Mucosa of stomach (tissue), 1 donor: ENCODE results near the gene RET.

Experiments used
- H3K27me3 ChIP-seq: one replicate; pipeline ENCODE4 v1.7.0; 2013; ENCODE audit warnings: mild to moderate bottlenecking, low read length; ENCODE audit not compliant: control insufficient read depth, insufficient read depth
- H3K36me3 ChIP-seq: one replicate; pipeline ENCODE4 v1.7.0; 2013; ENCODE audit warnings: low read length; ENCODE audit not compliant: control insufficient read depth, insufficient read depth
- H3K4me1 ChIP-seq: one replicate; pipeline ENCODE4 v1.7.0; 2013; ENCODE audit warnings: mild to moderate bottlenecking, low read length; ENCODE audit not compliant: control insufficient read depth, insufficient read depth
- H3K4me3 ChIP-seq: one replicate; pipeline ENCODE4 v1.7.0; 2013; ENCODE audit warnings: low read length
- H3K9ac ChIP-seq: one replicate; pipeline ENCODE4 v1.7.0; 2013; ENCODE audit warnings: mild to moderate bottlenecking, low read length, moderate library complexity
- H3K9me3 ChIP-seq: one replicate; pipeline ENCODE4 v1.7.0; 2013; ENCODE audit warnings: mild to moderate bottlenecking, low read length, moderate library complexity; ENCODE audit not compliant: control insufficient read depth
- donor health status: Pancreatic carcinoma.

Gene RET

DNA sequence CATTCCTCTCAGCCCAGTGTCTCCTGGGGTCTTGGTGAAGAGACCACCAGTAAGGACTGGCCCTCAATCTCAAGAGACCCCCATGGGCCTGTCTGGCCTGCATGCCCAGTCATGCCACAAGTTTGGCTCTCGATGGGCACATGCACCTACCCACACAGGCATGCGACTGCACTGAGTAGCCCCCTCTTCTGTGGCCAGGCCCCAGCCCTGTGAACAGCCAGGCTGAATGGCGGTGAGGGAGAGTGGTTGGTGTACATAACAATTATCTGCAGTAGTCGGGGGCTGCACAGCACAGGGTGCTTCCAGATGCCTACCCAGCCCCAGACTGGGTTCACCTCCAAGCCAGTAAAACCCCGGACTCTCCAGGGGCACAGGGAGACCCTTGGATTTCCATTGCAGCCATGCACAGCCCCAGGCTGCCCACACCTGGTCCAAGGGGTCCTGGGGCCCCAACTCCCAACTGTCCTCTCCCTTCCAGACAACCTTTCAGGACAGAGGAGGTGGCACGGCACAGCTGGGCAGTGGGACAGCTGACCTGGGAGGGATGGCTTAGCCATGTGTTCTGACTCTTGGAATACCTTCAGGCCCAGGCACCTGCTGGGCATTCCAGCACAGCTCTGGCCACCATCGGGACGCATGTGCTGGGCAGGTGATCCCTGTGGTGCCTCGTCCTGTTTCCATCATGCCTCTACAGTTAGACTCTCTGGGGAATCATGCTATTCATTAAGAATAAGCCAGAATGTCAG is 40.3 kb downstream of the RET start:
- Histone ChIP-seq H3K36me3 (no peaks in the 10 kb centered on the region), H3K9me3 (no peaks in the 10 kb centered on the region), H3K27me3 (no peaks in the 10 kb centered on the region), H3K4me3 (no peak overlapping the region), H3K9ac (no peak overlapping the region), H3K4me1 (no peaks in the 10 kb centered on the region)

DNA sequence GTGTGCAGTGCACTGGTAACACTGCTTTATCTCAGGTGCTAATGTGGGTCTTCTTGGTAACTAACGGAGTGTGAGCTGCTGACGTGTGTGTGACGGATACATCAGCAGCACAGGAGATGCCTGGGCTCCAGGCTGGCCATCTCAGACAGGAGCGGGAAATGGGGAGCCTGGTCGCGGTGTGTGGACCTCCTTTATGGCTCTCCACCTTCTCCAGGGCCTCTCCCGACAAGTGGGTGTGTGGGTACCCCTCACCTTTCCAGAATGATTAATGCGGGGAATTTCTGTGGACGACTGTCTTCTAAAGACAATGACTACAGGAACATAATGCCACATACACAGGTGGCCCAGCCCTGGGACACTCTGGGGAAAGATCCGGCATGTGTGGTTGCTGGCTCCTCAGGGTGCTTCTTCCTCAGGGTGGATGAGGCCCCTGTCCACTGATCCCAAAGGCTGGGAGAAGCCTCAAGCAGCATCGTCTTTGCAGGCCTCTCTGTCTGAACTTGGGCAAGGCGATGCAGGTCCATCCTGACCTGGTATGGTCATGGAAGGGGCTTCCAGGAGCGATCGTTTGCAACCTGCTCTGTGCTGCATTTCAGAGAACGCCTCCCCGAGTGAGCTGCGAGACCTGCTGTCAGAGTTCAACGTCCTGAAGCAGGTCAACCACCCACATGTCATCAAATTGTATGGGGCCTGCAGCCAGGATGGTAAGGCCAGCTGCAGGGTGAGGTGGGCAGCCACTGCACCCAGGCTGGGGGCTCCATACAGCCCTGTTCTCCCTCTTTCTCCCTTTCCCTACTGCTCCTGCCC is 41.1 kb downstream of the RET start:
- H3K9me3 ChIP-seq, result no peaks in the 10 kb centered on the region
- H3K4me1 ChIP-seq, result no peaks in the 10 kb centered on the region
- H3K9ac ChIP-seq, result no peak overlapping the region
- no peaks in the 10 kb centered on the region for H3K27me3 ChIP-seq
- no peaks in the 10 kb centered on the region for H3K36me3 ChIP-seq
- H3K4me3 ChIP-seq, result no peak overlapping the region

DNA sequence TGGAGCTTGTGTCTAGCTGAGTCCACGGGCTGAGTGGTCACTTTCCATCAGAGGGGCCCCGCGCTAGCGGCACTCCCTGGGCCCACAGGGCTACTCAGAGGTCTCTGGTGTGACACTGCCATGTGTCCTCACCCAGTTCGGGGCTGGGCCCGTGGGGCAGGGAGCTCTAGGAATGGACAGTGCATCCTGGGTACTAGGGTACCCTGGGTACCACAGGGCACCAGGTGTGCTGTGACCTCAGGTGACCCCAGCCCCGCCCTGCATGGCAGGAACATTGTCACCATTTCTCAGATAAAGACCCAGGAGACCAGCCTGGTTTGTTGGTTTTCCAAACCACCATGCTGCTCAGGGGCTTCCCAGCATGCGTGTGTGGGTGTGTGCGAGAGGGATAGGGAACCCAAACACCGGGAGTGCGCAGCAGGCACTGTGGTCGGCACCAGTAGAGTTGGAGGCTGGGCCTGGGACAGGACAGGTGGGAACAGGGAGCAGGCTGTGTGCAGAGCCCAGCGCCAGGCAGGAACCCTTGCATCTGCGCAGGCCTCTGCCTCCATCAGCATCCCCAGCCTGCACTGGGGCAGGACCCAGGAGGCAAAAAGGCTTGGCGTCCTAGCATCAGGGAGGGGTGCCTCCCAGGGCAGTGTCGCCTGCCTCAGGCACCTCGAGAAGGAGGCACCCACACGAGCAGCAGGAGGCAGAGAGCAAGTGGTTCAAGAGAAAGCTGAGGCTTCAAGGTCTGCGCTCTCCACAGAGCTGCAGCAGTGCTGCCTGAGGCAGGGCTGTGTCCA is 42.0 kb downstream of the RET start:
- Histone ChIP-seq H3K9me3 (no peaks in the 10 kb centered on the region), H3K9ac (no peak overlapping the region), H3K4me3 (no peak overlapping the region), H3K36me3 (no peaks in the 10 kb centered on the region), H3K4me1 (no peaks in the 10 kb centered on the region), H3K27me3 (no peaks in the 10 kb centered on the region)

DNA sequence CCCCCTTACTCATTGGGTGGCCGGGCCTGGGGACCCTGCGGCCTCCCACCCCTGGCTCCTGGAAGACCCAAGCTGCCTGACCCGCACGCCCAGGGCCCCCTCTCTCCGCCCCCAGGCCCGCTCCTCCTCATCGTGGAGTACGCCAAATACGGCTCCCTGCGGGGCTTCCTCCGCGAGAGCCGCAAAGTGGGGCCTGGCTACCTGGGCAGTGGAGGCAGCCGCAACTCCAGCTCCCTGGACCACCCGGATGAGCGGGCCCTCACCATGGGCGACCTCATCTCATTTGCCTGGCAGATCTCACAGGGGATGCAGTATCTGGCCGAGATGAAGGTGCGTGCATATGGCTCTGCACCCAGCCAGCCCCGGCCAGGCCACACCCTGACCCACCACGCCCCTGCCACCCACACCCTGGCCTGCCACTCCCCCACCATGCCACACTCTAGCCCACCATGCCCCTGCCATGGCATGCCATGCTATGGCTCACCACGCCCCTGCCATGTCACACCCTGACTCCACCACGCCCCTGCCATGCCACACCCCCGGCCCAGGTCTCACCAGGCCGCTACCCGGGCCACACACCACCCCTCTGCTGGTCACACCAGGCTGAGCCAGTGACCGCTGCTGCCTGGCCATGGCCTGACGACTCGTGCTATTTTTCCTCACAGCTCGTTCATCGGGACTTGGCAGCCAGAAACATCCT is 42.7 kb downstream of the RET start:
- Histone ChIP-seq H3K36me3 (no peaks in the 10 kb centered on the region), H3K4me3 (no peak overlapping the region), H3K9ac (no peak overlapping the region), H3K9me3 (no peaks in the 10 kb centered on the region), H3K27me3 (no peaks in the 10 kb centered on the region), H3K4me1 (no peaks in the 10 kb centered on the region)

DNA sequence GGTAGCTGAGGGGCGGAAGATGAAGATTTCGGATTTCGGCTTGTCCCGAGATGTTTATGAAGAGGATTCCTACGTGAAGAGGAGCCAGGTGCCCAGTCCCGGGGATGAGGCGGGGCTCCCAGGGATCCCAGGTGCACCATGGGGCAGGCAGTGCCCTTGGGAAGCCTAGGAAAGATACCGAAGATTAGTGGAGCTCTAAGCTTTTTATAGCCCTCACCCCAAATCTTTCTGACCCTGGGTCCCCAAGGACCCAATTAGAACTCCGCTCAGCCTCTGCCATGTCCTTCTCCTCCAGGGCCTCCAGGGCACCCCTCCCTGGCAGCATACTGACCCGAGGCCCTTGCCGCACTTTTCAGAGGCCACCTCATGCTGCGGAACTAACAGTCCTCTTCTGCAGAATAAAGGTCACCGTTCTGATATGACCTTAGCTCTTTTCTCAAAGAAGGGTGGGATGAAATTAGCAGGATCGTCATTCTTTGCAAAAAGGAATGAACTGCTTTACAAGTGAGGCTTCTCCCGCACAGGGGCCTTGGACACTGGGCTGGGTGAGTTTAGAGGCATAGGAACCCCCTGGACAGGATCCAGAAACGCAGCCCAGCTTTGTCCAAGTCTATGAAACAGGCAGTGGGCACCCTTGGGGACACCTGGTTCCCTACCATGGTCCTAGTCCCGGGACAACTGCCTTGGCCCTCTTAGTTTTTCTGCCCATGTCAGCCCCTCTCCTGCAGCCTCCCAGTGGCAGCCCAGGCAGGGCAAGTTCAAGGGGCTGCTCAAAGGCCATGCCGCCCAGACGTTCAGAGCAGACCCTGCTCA is 43.5 kb downstream of the RET start:
- Histone ChIP-seq H3K36me3 (no peaks in the 10 kb centered on the region), H3K27me3 (no peaks in the 10 kb centered on the region), H3K4me3 (no peak overlapping the region), H3K9ac (no peak overlapping the region), H3K4me1 (no peaks in the 10 kb centered on the region), H3K9me3 (no peaks in the 10 kb centered on the region)

DNA sequence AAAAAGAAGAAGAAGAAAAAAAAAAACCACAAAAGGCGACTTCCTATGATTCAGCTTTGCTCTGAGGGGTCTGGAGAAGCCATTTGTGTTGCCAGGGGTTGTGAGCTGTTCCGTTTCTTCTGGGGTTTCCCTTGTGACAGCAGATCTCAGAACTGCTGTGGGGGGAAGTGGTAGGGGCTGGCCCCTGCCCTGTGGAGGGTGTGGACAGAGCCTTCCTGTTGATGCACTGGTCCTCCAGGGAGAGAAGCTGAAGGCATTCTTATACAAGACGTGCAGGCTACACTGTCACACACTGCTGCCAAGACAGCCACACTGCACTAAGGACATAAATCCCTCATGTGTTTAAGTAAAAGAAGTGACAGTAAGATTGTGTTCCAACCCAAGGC is 44.1 kb downstream of the RET start:
- no peaks in the 10 kb centered on the region for H3K4me1 ChIP-seq

DNA sequence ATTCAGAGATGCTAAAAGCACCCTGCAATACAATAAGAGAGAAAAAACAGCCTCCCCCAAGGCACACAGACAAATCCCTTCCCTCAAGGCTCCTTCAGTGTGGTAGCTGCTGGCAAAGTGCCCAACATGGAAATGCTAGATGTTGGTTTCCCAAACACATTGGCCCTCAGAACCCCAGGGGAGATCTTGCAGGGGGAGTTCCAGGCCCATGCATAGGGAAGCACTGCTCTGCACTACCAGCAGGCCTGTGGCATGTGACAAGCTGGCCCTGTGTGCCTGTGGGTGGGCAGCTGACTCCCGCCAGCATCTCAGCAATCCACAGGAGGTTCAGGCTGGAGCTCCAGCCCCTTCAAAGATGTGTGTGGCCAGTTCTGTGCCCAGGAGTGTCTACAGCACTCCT is 44.6 kb downstream of the RET start:
- Histone ChIP-seq H3K4me3 (no peak overlapping the region), H3K27me3 (no peaks in the 10 kb centered on the region), H3K36me3 (no peaks in the 10 kb centered on the region), H3K9me3 (no peaks in the 10 kb centered on the region), H3K9ac (no peak overlapping the region), H3K4me1 (no peaks in the 10 kb centered on the region)

More for the DNA sequence above, 44.1 kb downstream of the RET start:
- Histone ChIP-seq H3K4me3 (no peak overlapping the region), H3K9me3 (no peaks in the 10 kb centered on the region), H3K9ac (no peak overlapping the region), H3K27me3 (no peaks in the 10 kb centered on the region), H3K36me3 (no peaks in the 10 kb centered on the region)

DNA sequence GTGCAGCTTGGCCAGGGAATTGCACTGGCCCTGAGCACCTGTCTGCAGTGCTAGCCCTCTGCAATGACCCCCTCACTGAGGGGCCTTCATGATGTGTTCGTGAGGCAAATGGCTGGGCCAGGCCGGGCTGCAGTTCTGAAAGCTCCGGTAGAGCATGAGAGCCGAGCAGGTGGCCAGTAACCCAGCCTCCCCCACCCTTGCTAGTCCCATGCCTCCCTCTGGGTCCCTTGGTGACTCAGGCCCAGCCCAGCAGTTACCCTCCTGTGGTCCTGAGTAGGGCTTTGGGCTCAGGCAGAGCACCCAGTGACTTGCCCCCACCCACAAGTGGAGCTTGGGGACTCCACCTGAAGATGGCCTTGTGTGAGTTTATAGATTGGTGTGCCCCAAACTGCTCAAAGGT is 45.2 kb downstream of the RET start:
- no peaks in the 10 kb centered on the region for H3K4me1 ChIP-seq
- no peaks in the 10 kb centered on the region for H3K9me3 ChIP-seq
- no peaks in the 10 kb centered on the region for H3K27me3 ChIP-seq
- no peak overlapping the region for H3K4me3 ChIP-seq
- H3K9ac ChIP-seq, result no peak overlapping the region
- no peaks in the 10 kb centered on the region for H3K36me3 ChIP-seq

DNA sequence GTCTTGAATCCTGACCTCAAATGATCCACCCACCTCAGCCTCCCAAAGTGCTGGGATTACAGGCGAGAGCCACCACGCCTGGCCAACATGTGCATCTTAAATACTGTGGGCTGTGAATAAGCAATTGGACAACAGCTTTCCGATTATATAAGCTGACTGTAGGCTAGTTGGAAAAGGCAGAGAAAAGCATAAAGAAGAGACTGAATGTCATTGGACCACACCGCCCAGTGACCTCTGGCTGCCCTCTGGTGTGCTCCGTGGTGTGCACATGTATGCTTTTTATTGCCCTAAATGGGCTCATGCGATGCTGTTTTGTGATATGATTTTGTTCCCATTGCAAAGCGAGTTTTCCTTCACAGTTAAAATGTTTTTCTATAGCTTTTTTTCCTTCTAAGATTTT is 46.0 kb downstream of the RET start:
- Histone ChIP-seq H3K4me1 (no peaks in the 10 kb centered on the region), H3K27me3 (no peaks in the 10 kb centered on the region), H3K9me3 (no peaks in the 10 kb centered on the region), H3K36me3 (no peaks in the 10 kb centered on the region), H3K9ac (no peak overlapping the region), H3K4me3 (no peak overlapping the region)

DNA sequence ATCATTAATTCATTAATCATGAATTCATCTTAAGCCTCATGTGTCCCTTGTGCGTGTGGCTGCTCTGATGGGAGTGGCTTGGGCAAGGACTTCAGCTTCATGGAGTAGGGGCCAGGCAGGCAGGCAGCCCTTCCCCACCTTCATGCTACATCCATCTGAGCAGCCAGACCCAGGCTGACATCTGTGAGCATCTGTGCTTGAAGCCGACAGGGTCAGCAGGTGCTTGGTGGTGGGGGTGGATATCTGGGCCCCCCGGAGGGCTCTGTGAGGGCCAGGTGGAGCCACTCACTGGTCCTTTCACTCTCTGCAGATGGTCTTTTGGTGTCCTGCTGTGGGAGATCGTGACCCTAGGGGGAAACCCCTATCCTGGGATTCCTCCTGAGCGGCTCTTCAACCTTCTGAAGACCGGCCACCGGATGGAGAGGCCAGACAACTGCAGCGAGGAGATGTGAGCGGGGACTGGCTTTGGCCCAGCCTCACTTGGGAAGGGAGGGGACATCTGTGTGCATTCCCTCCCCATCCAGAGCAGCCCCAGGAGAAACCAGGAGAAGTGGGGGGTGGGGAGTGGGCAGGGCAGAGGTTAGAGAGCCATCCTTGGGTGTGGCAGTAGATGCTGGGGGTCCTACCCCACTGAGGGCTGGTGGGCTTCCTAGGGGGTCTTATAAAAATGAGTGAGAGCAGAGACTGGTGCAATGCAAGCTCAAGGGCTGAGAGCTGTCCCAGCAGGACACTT is 46.7 kb downstream of the RET start:
- no peaks in the 10 kb centered on the region for H3K27me3 ChIP-seq
- no peak overlapping the region for H3K9ac ChIP-seq
- H3K4me3 ChIP-seq, result no peak overlapping the region
- no peaks in the 10 kb centered on the region for H3K4me1 ChIP-seq
- no peaks in the 10 kb centered on the region for H3K36me3 ChIP-seq
- no peaks in the 10 kb centered on the region for H3K9me3 ChIP-seq

DNA sequence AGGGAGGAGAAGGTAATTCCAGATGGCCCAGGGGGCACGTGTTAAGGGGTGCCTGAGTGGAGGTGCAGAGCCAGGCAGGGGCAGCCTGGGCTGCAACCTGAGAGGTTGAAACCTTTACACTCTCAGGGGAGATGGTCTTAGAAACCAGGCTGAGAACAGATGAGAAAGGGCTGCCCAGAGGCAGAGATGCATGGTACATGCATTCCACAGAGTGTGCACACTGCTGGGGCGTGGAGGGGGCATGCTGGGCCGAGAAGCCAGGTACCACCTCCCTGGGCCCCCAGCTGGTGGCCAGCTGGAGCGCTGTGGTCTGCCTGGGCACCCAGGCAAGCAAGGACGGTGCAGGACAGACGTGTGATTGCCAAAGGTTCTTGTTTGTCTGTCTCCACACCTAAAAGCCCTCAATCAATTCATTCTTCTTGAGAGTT is 47.2 kb downstream of the RET start:
- Histone ChIP-seq H3K4me1 (no peaks in the 10 kb centered on the region), H3K9me3 (no peaks in the 10 kb centered on the region), H3K27me3 (no peaks in the 10 kb centered on the region), H3K9ac (no peak overlapping the region), H3K4me3 (no peak overlapping the region), H3K36me3 (no peaks in the 10 kb centered on the region)
